HUES64 (cell line): Measurements from ENCODE around the gene ISY1.
"Not testable (repeated sequence)": the region's sequence is repeated elsewhere in the genome, so short reads cannot be mapped to it uniquely, and the experiment has no call there.

Experiments used
- H3K27ac ChIP-seq: 2 replicates; pipeline ENCODE4 v1.7.0; 2013; ENCODE audit warnings: low read depth, low read length, inconsistent platforms
- H3K27me3 ChIP-seq: 2 replicates; pipeline ENCODE4 v1.6.1; 2013; ENCODE audit warnings: mild to moderate bottlenecking, low read length; ENCODE audit not compliant: insufficient read depth
- H3K36me3 ChIP-seq: 2 replicates; pipeline ENCODE4 v1.6.1; 2013; ENCODE audit warnings: mild to moderate bottlenecking, low read length; ENCODE audit not compliant: insufficient read depth
- H3K4me1 ChIP-seq: 2 replicates; pipeline ENCODE4 v1.6.1; 2013; ENCODE audit warnings: mild to moderate bottlenecking, low read length, moderate library complexity; ENCODE audit not compliant: insufficient read depth
- H3K4me3 ChIP-seq: 2 replicates; pipeline ENCODE4 v1.5.1; 2013; ENCODE audit warnings: mild to moderate bottlenecking, low read length, moderate library complexity
- H3K9ac ChIP-seq: 2 replicates; pipeline ENCODE4 v1.6.1; 2013; ENCODE audit warnings: mild to moderate bottlenecking, low read depth, low read length
- H3K9me3 ChIP-seq: 2 replicates; pipeline ENCODE4 v1.6.1; 2013; ENCODE audit warnings: low read depth, low read length; ENCODE audit not compliant: insufficient read depth
- WGBS: fragments of 150-250, 120-280 bp; methylation state at CpG from one replicate; pipeline ENCODE4 v1.1.7; 2013; ENCODE audit warnings: missing lambda C conversion rate; 5-methylcytosine and 5-hydroxymethylcytosine counted together

The ISY1 gene

DNA sequence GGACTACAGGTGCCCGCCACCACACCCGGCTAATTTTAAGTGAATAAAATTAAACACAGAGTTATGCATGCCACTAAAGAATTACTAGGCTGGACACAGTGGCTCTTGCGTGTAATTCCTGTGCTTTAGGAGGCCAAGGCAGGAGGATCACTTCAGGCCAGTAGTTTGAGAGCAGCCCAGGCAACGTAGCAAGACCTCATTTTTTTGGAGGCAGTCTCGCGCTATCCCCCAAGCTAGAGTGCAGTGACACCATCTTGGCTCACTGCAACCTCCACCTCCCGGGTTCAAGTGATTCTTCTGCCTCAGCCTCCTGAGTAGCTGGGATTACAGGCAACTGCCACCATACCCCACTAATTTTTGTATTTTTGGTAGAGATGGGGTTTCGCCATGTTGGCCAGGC is 4.7 kb upstream of the ISY1 start:
- H3K9ac ChIP-seq, H3K4me3 ChIP-seq, H3K27me3 ChIP-seq, H3K9me3 ChIP-seq, H3K4me1 ChIP-seq, H3K27ac ChIP-seq: not testable (repeated sequence)
- 98% methylated on average over 8 of the region's 8 CpGs for WGBS
- peaks cover 47% of the 10 kb centered on the region for H3K36me3 ChIP-seq

DNA sequence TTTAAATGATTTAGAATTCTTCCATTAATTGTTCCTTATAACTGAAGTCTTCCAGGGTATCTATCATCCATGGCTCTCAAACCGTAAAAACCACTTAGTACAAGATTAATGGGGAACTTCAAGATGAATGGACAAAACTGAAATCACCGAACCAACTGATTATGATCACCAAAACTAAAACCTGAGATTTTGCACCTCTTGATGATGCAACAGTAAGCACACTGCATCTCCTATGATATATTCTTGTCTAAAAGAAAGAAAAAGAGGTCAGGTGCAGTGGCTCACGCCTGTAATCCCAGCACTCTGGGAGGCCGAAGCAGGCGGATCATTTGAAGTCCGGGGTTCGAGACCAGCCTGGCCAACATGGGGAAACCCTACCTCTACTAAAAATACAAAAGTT is 3.6 kb upstream of the ISY1 start:
- no peak overlapping the region for H3K27ac ChIP-seq
- H3K27me3 ChIP-seq: no peaks in the 10 kb centered on the region
- no peaks in the 10 kb centered on the region for H3K9me3 ChIP-seq
- H3K4me3 ChIP-seq: no peak overlapping the region
- no peak overlapping the region for H3K9ac ChIP-seq
- H3K4me1 ChIP-seq: peaks cover 8% of the 10 kb centered on the region; the same call in 1 of the 2 replicates
- H3K36me3 ChIP-seq: peaks cover 36% of the 10 kb centered on the region
- WGBS: 93% methylated on average over 7 of the region's 7 CpGs

DNA sequence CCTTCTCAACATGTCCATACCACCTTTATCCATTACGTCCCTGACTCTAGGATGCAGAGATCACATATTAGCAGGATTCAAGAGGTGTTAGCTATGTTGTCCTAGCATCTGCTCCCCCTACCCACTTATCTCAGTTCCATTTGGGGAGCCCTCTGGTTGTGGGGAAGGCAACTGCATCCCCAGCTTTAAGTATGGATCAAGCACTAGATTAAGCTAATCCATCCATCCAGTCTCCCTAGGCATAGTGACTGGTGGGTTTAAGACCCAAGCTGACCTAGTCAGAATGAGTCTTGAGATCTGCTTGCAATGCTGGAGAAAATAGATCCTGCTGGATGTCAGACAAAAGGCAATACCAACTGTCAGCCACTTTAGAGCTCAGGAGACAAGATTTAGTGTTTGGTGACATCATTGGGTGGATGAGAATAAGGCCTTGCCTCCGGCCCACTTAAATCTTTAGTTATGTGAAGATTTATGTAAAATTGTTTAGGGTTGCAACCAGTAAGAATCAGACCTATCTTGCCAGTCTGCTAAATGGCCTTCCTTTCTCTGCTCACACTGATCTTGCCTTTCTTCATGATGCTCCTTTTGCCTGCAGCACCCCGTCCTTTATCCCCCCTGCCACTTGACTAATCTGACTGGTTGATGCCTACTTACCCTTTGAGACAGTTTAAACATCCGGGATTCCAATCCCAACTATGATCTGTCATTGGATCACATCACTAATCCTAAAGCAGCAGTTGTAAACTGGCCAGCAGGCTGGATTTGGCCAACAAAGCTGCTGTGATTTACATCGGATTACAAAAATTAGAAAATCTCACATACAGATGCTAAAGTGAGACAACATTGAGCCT is 2.1 kb upstream of the ISY1 start:
- WGBS: 85% methylated on average over 5 of the region's 5 CpGs
- H3K4me1 ChIP-seq: peaks cover 9% of the 10 kb centered on the region; the same call in 1 of the 2 replicates
- no peak overlapping the region for H3K9ac ChIP-seq
- H3K4me3 ChIP-seq: peak overlapping the region; percentile 94
- no peaks in the 10 kb centered on the region for H3K27me3 ChIP-seq
- peaks cover 36% of the 10 kb centered on the region for H3K36me3 ChIP-seq
- H3K9me3 ChIP-seq: no peaks in the 10 kb centered on the region
- H3K27ac ChIP-seq: no peak overlapping the region

DNA sequence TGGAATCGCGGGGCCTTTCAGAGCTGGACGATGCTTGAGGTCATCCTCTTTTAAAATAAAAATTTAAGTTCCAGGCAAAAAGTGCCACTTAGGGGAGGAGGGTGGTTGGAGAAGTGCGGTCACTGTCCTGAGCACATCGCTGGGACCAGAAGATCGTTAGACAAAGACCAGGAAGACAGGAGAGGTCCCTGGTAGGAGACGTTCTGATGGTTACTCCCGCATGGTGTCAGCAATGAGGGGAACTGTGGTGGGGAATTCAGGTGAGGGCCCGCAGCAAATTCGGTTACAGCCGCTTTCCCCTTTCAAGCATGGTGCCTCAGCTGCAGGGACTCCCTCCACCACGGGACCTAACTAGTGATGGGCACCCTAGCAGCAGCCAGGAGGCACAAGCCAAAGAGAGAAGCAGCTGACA is 1.0 kb upstream of the ISY1 start:
- Histone ChIP-seq H3K36me3 (peaks cover 35% of the 10 kb centered on the region), H3K9me3 (no peaks in the 10 kb centered on the region), H3K27me3 (no peaks in the 10 kb centered on the region), H3K4me3 (peak overlapping the region; percentile 94), H3K27ac (peak overlapping the region; percentile 100), H3K9ac (peak overlapping the region; percentile 98), H3K4me1 (peaks cover 9% of the 10 kb centered on the region; the same call in 1 of the 2 replicates)
- 7% methylated on average over 12 of the region's 12 CpGs for WGBS

DNA sequence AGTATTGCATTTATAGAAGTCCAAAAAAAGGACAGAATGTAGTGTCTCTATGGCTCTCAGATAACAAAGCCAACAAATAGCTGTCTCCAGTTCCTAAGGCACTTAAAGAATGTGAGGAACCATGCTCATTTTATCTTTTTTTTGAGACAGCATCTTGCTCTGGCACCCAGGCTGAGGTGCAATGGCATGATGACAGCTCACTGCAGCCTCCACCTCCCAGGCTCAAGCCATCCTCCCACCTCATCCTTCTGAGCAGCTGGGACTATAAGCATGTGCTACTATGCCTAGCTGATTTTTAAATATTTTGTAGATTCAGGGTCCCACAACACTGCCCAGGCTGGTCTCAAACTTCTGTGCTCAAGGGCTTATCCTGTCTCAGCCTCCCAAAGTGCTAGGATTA is 16.1 kb downstream of the ISY1 start:
- no peaks in the 10 kb centered on the region for H3K4me1 ChIP-seq
- no peaks in the 10 kb centered on the region for H3K9me3 ChIP-seq
- no peak overlapping the region for H3K9ac ChIP-seq
- no peak overlapping the region for H3K27ac ChIP-seq
- no peak overlapping the region for H3K4me3 ChIP-seq
- H3K27me3 ChIP-seq: no peaks in the 10 kb centered on the region
- peaks cover 36% of the 10 kb centered on the region for H3K36me3 ChIP-seq

DNA sequence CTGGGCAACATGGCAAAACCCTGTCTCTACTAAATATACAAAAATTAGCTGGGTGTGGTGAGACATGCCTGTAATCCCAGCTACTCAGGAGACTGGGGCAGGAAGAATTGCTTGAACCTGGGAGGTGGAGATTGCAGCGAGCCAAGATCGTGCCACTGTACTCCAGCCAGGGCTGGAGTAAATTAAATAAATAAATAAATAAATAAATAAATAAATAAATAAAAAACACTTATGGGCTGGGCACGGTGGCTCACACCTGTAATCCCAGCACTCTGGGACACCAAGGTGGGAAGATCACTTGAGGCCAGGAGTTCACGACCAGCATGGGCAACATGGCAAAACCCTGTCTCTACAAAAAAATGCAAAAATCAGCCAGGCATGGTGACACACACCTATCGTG is 19.9 kb downstream of the ISY1 start:
- H3K27ac ChIP-seq, H3K9me3 ChIP-seq, H3K27me3 ChIP-seq, H3K4me3 ChIP-seq, H3K4me1 ChIP-seq, H3K9ac ChIP-seq: not testable (repeated sequence)
- 95% methylated on average over 4 of the region's 5 CpGs for WGBS
- H3K36me3 ChIP-seq: peaks cover 42% of the 10 kb centered on the region

DNA sequence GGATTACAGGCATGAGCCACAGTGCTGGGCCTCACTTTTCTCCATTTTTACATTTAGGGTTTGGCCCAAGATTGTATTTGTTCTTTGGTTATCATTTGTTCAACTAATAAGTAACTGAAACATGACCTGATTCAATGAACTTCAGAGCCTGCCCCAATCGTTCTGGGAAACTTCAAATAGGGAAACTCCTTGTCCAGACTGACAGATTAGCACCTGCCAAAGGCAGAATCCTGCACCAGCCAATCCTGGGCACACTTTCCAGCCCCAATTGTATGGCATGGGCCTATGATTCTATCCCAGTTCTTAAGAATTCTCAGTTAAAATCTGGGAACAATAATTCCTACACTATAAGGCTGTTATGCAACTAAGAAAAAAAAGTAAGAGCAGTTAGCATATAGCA is 21.0 kb downstream of the ISY1 start:
- Histone ChIP-seq H3K4me1 (no peaks in the 10 kb centered on the region), H3K27me3 (no peaks in the 10 kb centered on the region), H3K9ac (no peak overlapping the region), H3K36me3 (peaks cover 35% of the 10 kb centered on the region), H3K9me3 (no peaks in the 10 kb centered on the region), H3K27ac (no peak overlapping the region), H3K4me3 (no peak overlapping the region)
- WGBS: 86% methylated on average over 1 of the region's 1 CpG

DNA sequence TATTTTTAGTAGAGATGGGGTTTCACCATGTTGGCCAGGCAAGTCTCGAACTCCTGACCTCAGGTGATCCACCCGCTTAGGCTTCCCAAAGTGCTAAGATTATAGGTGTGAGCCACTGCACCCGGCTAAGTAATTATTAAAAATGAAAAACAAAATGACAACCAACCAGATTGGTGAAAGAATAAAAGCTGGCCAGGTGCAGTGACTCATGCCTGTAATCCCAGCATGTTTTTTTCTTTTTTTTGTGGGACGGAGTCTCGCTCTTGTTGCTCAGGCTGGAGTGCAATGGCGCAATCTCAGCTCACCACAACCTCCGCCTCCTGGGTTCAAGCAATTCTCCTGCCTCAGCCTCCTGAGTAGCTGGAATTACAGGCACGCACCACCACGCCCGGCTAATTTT is 24.6 kb downstream of the ISY1 start:
- H3K27ac ChIP-seq, H3K27me3 ChIP-seq, H3K9me3 ChIP-seq, H3K9ac ChIP-seq, H3K4me3 ChIP-seq, H3K4me1 ChIP-seq: not testable (repeated sequence)
- whole genome bisulfite sequencing: 97% methylated on average over 10 of the region's 10 CpGs
- peaks cover 51% of the 10 kb centered on the region for H3K36me3 ChIP-seq

DNA sequence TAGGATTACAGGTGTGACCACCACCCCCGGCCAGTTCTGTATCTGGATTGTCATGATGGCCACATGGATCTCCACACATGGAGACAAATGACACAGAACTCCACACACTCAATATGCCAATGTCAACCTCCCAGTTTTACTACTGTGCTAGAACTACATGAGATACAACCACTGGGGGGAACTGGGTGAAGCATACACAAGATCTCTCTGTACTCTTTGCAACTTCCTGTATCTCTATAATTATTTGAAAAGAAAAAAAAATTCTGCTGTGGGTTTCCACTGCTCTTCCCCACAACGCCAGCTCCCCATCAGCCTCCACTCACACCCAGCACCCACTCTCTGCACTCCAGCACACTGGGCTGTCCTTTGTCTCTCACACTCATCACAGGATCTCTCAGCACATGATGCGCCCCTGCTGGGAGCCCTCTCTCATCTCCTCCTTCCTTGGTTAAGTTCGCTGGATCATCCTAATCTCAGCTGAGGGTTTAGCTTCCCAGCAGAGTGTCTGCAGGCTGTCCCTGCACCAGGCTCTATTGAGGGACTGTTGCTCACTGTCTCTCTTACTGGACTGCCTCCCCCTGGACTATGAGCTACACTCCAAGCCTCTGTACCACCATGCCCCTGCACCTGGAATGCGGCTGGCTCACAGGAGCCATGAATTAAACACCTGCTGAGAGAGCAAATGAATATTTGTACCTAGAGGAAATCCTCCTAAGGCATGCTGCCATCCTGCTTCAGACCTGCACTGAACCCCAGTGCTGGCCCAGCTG is 28.6 kb downstream of the ISY1 start:
- WGBS: 86% methylated on average over 5 of the region's 5 CpGs
- no peaks in the 10 kb centered on the region for H3K9me3 ChIP-seq

DNA sequence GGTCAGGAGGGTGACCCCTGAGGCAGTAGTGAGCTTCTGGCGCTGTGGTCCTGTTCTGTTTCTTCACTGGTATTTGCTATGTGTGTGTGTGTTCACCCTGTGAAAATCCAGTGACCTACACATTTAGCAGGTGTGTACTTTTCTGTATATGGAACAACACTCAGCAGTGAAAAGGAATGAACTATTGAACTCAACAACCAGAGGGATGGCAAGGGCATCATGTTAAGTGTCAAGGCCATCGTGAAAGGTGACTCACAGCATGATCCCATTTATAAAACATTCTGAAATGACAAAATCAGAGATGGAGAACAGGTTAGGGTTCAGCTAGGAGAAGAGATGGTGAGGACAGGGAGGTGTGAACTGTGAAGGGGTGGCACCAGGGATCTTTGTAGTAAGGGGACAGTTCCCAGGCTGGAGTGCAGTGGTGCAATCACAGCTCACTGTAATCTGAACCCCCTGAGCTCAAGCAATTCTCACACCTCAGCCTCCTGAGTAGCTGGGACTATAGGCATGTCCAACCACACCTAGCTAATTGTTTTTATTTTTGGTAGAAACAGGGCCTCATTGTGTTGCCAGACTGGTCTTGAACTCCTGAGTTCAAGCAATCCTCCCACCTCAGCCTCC is 29.3 kb downstream of the ISY1 start:
- Histone ChIP-seq H3K27ac (no peak overlapping the region), H3K9ac (no peak overlapping the region), H3K9me3 (no peaks in the 10 kb centered on the region), H3K4me1 (no peaks in the 10 kb centered on the region), H3K4me3 (no peak overlapping the region), H3K27me3 (no peaks in the 10 kb centered on the region), H3K36me3 (peaks cover 60% of the 10 kb centered on the region)
- WGBS: 95% methylated on average over 2 of the region's 2 CpGs

More for the DNA sequence above, 28.6 kb downstream of the ISY1 start:
- Histone ChIP-seq H3K4me3 (no peak overlapping the region), H3K27me3 (no peaks in the 10 kb centered on the region), H3K27ac (no peak overlapping the region), H3K9ac (no peak overlapping the region), H3K4me1 (no peaks in the 10 kb centered on the region), H3K36me3 (peaks cover 57% of the 10 kb centered on the region)

DNA sequence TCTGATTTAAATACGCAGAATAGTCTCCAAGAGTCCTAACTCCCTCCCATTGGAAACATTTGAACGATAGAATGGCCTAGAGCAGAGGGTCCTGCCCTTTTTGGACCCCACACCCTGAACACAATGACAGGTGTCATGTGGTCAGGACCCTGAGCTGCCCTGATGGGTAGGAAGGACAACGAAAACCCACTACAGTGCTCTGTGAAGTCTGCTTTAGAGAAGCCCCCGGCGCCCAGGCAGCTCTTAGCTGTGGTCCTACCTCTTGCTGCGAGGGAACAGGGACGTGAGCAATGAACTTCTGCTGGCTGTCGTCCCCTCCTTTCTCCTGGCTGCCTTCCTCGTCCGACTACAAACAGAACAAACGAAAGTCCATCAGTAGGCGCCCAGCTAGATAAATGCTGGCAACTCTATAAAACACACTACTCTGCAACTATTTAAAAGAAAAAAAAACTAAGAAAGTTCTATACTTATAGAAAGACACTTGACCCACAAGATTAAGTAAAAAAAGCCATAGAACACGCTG is 30.5 kb downstream of the ISY1 start:
- peaks cover 60% of the 10 kb centered on the region for H3K36me3 ChIP-seq
- no peak overlapping the region for H3K9ac ChIP-seq
- no peaks in the 10 kb centered on the region for H3K4me1 ChIP-seq
- WGBS: 93% methylated on average over 12 of the region's 13 CpGs
- no peaks in the 10 kb centered on the region for H3K9me3 ChIP-seq
- no peak overlapping the region for H3K27ac ChIP-seq
- no peak overlapping the region for H3K4me3 ChIP-seq
- no peaks in the 10 kb centered on the region for H3K27me3 ChIP-seq
